ENCODE measurements around the gene AGPS. TPM values are rescaled to one million over a fixed set of nuclear protein-coding genes. Genes with fewer than 3 reads are reported as not detected.

AGPS gene
- polyA plus RNA-seq, 1 of the 3 experiments (the other 2 are of a cell fraction), result 10.9 TPM

DNA sequence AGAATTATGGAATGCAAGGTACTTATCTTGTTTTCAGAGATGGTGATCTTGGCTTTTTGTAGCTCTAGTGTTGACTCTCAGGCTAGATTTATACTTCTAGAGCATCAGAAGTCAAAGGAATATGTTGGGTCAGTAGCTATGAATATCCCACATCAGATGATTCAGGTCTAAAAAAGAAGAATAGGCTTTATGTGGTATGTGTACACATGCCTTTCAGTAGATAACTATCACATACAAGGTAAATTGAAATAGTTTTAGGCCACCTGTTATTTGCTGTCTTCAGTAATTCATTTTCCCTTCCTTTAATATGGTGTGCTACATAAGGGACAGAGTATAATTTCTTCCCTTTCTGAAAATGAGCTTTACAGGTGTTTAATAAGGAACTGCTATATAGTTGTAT, 142.4 kb downstream of the AGPS start:
- Histone ChIP-seq H3K27ac (ENCODE audit: low read depth in 2 of 2, low read length in 1 of 2) (no peak overlapping the region; a peak in 1 of 4 replicates), H3K4me3 (ENCODE audit: low read depth in 2 of 2, low read length in 1 of 2) (no peak overlapping the region), H3F3A (replicated peaks; ENCODE audit: insufficient read depth) (no peaks in the 10 kb centered on the region), H3K36me3 (replicated peaks in 1 of 2; ENCODE audit: control insufficient read depth in 1 of 2, insufficient read depth in 2 of 2, low read length in 1 of 2) (peaks cover 14 to 18% of the 10 kb centered on the region in 2 experiments), H4K20me1 (ENCODE audit: insufficient read depth) (no peaks in the 10 kb centered on the region), H3K4me2 (no peak overlapping the region), H3K79me2 (ENCODE audit: insufficient read depth) (no peaks in the 10 kb centered on the region), H3K9me2 (no peaks in the 10 kb centered on the region), H3K9me3 (no peaks in the 10 kb centered on the region), H2AFZ (ENCODE audit: low read depth) (no peak overlapping the region), H3K4me1 (ENCODE audit: control insufficient read depth in 1 of 2, insufficient read depth in 2 of 2, low read depth in 1 of 2, low read length in 1 of 2) (peaks cover 0 to 9% of the 10 kb centered on the region in 2 experiments; a peak in 2 of 4 replicates), H3K9ac (no peak overlapping the region), H3K27me3 (ENCODE audit: insufficient read depth) (no peaks in the 10 kb centered on the region)
- DNase-seq, result no peak
- TF ChIP-seq SIN3A (IDR thresholded peaks at IDR 0.05; ENCODE audit: borderline replicate concordance, low read depth, low read length), result no peak
- TF ChIP-seq MXI1 (IDR thresholded peaks at IDR 0.05; ENCODE audit: low read depth, low read length), result no peak
- TF ChIP-seq, protein P1, sequence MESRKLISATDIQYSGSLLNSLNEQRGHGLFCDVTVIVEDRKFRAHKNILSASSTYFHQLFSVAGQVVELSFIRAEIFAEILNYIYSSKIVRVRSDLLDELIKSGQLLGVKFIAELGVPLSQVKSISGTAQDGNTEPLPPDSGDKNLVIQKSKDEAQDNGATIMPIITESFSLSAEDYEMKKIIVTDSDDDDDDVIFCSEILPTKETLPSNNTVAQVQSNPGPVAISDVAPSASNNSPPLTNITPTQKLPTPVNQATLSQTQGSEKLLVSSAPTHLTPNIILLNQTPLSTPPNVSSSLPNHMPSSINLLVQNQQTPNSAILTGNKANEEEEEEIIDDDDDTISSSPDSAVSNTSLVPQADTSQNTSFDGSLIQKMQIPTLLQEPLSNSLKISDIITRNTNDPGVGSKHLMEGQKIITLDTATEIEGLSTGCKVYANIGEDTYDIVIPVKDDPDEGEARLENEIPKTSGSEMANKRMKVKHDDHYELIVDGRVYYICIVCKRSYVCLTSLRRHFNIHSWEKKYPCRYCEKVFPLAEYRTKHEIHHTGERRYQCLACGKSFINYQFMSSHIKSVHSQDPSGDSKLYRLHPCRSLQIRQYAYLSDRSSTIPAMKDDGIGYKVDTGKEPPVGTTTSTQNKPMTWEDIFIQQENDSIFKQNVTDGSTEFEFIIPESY (IDR thresholded peaks at IDR 0.05; ENCODE audit: borderline replicate concordance, low read depth), result no peak
- TF ChIP-seq RCOR1 (IDR thresholded peaks at IDR 0.05; ENCODE audit: low read length), result no peak
- TF ChIP-seq POLR2AphosphoS5 (IDR thresholded peaks at IDR 0.05; ENCODE audit: low read depth, low read length), result no peak
- TF ChIP-seq FOSL2 (IDR thresholded peaks at IDR 0.05; ENCODE audit: borderline replicate concordance, low read depth), result no peak
- TF ChIP-seq EP300 (IDR thresholded peaks at IDR 0.05; ENCODE audit: borderline replicate concordance in 1 of 2, low read depth in 1 of 2, low read length in 1 of 2), result no peak
- TF ChIP-seq NFIC (IDR thresholded peaks at IDR 0.05; ENCODE audit: borderline replicate concordance), result no peak
- TF ChIP-seq MEF2A (IDR thresholded peaks at IDR 0.05; ENCODE audit: borderline replicate concordance, low read depth), result no peak
- no peak for TF ChIP-seq FOXM1 (IDR thresholded peaks at IDR 0.05; ENCODE audit: low read depth)
- TF ChIP-seq, protein P2, sequence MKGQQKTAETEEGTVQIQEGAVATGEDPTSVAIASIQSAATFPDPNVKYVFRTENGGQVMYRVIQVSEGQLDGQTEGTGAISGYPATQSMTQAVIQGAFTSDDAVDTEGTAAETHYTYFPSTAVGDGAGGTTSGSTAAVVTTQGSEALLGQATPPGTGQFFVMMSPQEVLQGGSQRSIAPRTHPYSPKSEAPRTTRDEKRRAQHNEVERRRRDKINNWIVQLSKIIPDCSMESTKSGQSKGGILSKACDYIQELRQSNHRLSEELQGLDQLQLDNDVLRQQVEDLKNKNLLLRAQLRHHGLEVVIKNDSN (IDR thresholded peaks at IDR 0.05; ENCODE audit: borderline replicate concordance, low read depth), result no peak
- no peak for TF ChIP-seq TCF12 (IDR thresholded peaks at IDR 0.05)
- TF ChIP-seq SMC3 (IDR thresholded peaks at IDR 0.05; ENCODE audit: low read depth, low read length), result no peak
- TF ChIP-seq, protein P3, sequence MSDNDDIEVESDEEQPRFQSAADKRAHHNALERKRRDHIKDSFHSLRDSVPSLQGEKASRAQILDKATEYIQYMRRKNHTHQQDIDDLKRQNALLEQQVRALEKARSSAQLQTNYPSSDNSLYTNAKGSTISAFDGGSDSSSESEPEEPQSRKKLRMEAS (IDR thresholded peaks at IDR 0.05; ENCODE audit: low read depth), result no peak
- no peak for TF ChIP-seq RXRA (IDR thresholded peaks at IDR 0.05; ENCODE audit: borderline replicate concordance, low read depth)
- TF ChIP-seq GATA2 (CRISPR knock-in tag; IDR thresholded peaks at IDR 0.05), result no peak
- no peak for TF ChIP-seq EZH2phosphoT487 (IDR thresholded peaks at IDR 0.05; ENCODE audit: borderline replicate concordance, low read depth)
- TF ChIP-seq, protein P4, sequence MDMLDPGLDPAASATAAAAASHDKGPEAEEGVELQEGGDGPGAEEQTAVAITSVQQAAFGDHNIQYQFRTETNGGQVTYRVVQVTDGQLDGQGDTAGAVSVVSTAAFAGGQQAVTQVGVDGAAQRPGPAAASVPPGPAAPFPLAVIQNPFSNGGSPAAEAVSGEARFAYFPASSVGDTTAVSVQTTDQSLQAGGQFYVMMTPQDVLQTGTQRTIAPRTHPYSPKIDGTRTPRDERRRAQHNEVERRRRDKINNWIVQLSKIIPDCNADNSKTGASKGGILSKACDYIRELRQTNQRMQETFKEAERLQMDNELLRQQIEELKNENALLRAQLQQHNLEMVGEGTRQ (IDR thresholded peaks at IDR 0.05; ENCODE audit: borderline replicate concordance, low read depth, low read length), result no peak
- TF ChIP-seq, protein P5, sequence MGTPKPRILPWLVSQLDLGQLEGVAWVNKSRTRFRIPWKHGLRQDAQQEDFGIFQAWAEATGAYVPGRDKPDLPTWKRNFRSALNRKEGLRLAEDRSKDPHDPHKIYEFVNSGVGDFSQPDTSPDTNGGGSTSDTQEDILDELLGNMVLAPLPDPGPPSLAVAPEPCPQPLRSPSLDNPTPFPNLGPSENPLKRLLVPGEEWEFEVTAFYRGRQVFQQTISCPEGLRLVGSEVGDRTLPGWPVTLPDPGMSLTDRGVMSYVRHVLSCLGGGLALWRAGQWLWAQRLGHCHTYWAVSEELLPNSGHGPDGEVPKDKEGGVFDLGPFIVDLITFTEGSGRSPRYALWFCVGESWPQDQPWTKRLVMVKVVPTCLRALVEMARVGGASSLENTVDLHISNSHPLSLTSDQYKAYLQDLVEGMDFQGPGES (IDR thresholded peaks at IDR 0.05; ENCODE audit: low read depth, low read length), result no peak
- POLR2A ChIA-PET, result no interaction called here
- CTCF ChIA-PET, result interaction anchor here (1.0 to 2.8 kb wide), 7 partner anchors 9 to 200 kb away, joined by 3 to 13 read pairs (median 3); no protein-coding TSS in a partner anchor

All from SK-N-SH (cell line).